HL-60 (cell line): ENCODE measurements around the gene PSMD8.

ENCODE experiments used
- DNase-seq, 2 experiments: peaks; one replicate each; pipeline ENCODE4 v3.0.0-alpha.2; 2010 to 2020; ENCODE audit warnings: low read depth in 1 of 2, low spot score in 1 of 2
- H3K27ac ChIP-seq: fragments of 250-450 bp; sonication (Bioruptor Pico); replicated peaks from 2 replicates; pipeline ENCODE4 v1.5.1; 2020; ENCODE audit warnings: mild to moderate bottlenecking, moderate library complexity
- H3K27me3 ChIP-seq: fragments of 250-450 bp; sonication (Bioruptor Pico); 2 replicates; pipeline ENCODE4 v1.5.1; 2021; ENCODE audit warnings: mild to moderate bottlenecking, moderate library complexity; ENCODE audit not compliant: insufficient read depth, poor library complexity, severe bottlenecking
- H3K4me3 ChIP-seq: replicated peaks from 2 replicates; pipeline ENCODE4 v1.5.1; 2011; ENCODE audit warnings: mild to moderate bottlenecking, control low read depth, low read length; ENCODE audit not compliant: insufficient read depth
- CTCF ChIP-seq: IDR thresholded peaks from one replicate; pipeline ENCODE4 v1.5.1; 2011; ENCODE audit warnings: low read length, control low read depth, inconsistent platforms; ENCODE audit not compliant: insufficient read depth
- GABPA ChIP-seq: IDR thresholded peaks from 2 replicates; pipeline ENCODE4 v1.6.1; 2012; ENCODE audit warnings: low read depth
- POLR2AphosphoS5 ChIP-seq: IDR thresholded peaks from 2 replicates; pipeline ENCODE4 v1.6.1; 2012; ENCODE audit warnings: low read depth
- REST ChIP-seq: IDR thresholded peaks from 2 replicates; pipeline ENCODE4 v1.6.1; 2012; ENCODE audit warnings: low read depth; ENCODE audit not compliant: insufficient replicate concordance
- SPI1 ChIP-seq: IDR thresholded peaks from 2 replicates; pipeline ENCODE4 v1.6.1; 2012; ENCODE audit warnings: low read depth, mild to moderate bottlenecking, borderline replicate concordance
- long read RNA-seq: library from polyadenylated mRNA; unstranded; transcript quantifications from one replicate; pipeline ENCODE4 v2.0.0, GENCODE V29; 2020

The PSMD8 gene
- long read RNA-seq, transcript PSMD8-201 (7 exons, 1,553 nt): major isoform, 301 of 351 reads
- long read RNA-seq, transcript PSMD8-208 (6 exons, 771 nt): minor isoform, 38 of 351 reads
- long read RNA-seq, partial matches to known transcripts: 1 of 351 reads
- long read RNA-seq, other reads (novel, unspliced or antisense): 10 of 351 reads

DNA sequence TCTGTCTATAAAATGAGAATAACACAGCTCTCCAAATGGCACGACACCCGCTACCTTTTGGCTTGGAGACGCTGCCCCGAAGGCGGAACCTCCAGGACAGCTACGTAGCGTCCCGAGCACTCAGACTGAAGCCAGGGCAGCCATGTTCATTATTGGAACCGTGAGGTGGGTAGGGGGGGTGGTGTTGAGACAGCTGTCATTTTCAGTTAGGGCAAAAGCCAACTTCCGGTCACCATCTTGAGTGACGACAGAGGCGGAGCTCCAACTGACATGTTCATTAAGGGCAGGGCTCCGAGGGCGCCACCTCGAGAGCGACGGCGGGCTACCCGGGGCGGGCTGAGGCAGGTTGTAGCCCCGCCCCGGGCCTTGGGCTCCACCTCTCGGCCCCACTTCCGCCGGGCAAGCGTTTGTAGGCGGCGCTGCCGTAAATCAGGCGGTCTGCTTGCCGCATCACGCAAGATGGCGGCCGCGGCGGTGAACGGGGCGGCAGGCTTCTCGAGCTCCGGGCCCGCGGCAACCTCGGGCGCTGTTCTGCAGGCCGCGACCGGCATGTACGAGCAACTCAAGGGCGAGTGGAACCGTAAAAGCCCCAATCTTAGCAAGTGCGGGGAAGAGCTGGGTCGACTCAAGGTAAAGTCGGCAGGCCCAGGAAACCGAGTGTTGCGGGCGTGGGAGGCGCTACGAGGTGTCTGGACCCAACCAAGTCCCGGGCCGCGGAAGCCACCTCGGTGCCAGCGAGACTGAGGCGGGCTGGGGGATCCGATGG is at the start of gene PSMD8:
PSMD8 (plus strand) TSS at position 240 of the 766 bp plus-strand sequence; CDS start at position 271, 31 bp downstream.
- peak within 1 kb of the TSS; percentile 92 for H3K27ac ChIP-seq
- peak; percentile 99 to 100 for DNase-seq
- no peaks in the 10 kb centered on the region for H3K27me3 ChIP-seq
- peak within 1 kb of the TSS; percentile 66 for H3K4me3 ChIP-seq
- TF ChIP-seq GABPA (peak; percentile 68), POLR2AphosphoS5 (peak; percentile 95), CTCF (no peak), REST (peak; percentile 84), SPI1 (peak; percentile 70; the same call in 1 of the 2 replicates)

DNA sequence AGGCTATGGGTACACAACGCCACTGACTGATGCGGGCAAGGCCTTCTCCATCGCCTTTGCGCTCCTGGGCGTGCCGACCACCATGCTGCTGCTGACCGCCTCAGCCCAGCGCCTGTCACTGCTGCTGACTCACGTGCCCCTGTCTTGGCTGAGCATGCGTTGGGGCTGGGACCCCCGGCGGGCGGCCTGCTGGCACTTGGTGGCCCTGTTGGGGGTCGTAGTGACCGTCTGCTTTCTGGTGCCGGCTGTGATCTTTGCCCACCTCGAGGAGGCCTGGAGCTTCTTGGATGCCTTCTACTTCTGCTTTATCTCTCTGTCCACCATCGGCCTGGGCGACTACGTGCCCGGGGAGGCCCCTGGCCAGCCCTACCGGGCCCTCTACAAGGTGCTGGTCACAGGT is 47.8 kb upstream of the PSMD8 start:
- Histone ChIP-seq H3K27ac (no peak overlapping the region), H3K27me3 (no peaks in the 10 kb centered on the region), H3K4me3 (no peak overlapping the region)
- TF ChIP-seq GABPA: no peak
- no peak for TF ChIP-seq CTCF
- no peak for TF ChIP-seq SPI1
- no peak for TF ChIP-seq POLR2AphosphoS5
- no peak for TF ChIP-seq REST
- DNase-seq: no peak

DNA sequence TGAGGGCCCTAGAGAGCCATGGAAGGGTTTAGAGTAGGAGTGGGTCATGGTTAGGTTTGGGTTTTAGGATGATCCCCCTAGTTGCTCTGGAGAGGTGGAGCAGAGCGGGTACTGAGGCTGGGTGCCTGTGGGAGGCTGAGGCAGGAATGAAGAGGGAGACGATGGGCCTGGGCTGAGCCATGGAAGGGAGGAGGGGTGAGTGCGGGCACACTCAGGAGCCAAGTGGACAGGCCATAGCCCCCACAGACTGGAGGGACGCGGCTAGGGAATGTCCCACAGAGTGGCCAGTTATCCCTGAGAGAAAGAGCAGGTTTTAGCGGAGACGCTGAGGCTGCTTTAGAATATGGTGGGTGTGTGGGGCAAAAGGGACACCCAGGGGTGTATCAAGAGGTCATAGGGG is 44.7 kb upstream of the PSMD8 start:
- TF ChIP-seq CTCF: no peak
- no peak for TF ChIP-seq REST
- TF ChIP-seq GABPA: no peak
- no peak for TF ChIP-seq POLR2AphosphoS5
- TF ChIP-seq SPI1: no peak
- H3K4me3 ChIP-seq: no peak overlapping the region
- no peaks in the 10 kb centered on the region for H3K27me3 ChIP-seq

More for the DNA sequence above, 44.7 kb upstream of the PSMD8 start:
- no peak for DNase-seq
- no peak overlapping the region for H3K27ac ChIP-seq
